ENCODE measurements around the gene PRPF4. TPM values are rescaled to one million over a fixed set of nuclear protein-coding genes. Genes with fewer than 3 reads are reported as not detected.

PRPF4 gene
- total RNA-seq, 1 donor from 2014 or later: 13.2 TPM

DNA sequence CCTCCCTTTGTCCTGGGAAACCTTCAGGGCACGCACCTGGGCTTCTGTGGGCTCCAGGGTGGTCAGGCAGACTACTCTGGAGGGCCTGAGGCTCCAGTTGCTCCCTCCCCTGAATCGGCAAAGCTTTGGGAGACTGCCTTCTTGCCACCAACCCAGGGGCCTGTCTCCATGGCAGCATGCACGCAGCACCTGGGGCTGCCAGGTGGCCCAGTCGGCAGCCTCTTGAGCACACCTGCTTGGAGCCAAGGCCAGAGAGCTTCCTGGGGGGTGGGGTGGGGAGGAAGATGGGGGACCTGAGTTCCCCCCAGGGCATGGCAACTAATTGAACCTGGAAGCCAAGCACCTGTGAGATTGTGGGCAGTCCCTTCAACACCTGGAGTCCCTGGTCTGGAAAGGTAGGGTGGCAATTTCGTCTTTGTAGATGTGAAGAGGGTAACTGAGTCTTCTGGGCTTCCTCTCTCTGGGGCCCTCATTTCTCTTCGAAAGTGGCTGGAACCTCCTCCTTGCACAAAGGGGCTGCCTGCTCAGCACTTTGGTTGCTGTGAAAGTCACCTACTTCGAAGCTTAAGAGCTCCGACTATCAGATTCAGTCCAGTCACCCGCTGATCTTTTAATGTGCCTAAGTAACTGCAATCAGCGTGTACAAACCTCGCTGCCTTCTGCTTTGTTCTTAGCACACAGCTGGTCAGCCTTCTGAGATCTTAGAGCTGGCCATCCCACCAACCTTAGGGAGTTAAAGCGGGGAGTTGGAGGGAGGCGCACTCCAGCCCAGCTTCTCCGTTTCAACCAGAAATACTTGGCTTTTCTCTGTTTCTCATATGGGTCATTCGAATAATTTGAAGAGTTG, 23.7 kb downstream of the PRPF4 start:
- no peaks in the 10 kb centered on the region for H3K27me3 ChIP-seq
- intact Hi-C loops (cut with DNase I): no loop called here

DNA sequence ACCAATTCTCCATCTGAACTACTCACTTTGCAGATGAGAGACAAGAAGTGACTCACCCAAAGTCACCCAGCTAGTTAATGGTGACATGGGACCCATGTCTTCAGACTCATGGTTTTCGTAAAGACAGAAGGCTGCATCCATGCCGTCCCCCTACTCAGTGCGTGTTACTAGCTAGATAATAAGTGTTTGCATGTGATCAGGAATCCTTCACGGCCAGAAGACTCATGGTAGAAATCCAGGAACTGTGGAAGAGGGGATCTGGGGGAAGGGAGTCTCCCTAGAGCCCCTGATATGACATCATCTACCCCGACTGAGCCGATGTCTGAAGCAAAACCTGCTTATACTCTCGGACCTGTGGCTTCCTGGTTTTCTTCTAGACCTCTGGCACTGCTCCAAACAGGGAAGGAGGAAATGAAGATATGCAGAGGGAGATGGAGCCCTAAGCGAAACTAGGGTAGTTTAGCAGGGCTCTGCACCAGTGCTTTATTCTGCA, 24.4 kb downstream of the PRPF4 start:
- intact Hi-C loops (cut with DNase I): no loop called here
- DNase-seq (no peak), ATAC-seq (peak; percentile 69)
- no peaks in the 10 kb centered on the region for H3K4me1 ChIP-seq
- H3K27me3 ChIP-seq: no peaks in the 10 kb centered on the region
- TF ChIP-seq, protein P1, sequence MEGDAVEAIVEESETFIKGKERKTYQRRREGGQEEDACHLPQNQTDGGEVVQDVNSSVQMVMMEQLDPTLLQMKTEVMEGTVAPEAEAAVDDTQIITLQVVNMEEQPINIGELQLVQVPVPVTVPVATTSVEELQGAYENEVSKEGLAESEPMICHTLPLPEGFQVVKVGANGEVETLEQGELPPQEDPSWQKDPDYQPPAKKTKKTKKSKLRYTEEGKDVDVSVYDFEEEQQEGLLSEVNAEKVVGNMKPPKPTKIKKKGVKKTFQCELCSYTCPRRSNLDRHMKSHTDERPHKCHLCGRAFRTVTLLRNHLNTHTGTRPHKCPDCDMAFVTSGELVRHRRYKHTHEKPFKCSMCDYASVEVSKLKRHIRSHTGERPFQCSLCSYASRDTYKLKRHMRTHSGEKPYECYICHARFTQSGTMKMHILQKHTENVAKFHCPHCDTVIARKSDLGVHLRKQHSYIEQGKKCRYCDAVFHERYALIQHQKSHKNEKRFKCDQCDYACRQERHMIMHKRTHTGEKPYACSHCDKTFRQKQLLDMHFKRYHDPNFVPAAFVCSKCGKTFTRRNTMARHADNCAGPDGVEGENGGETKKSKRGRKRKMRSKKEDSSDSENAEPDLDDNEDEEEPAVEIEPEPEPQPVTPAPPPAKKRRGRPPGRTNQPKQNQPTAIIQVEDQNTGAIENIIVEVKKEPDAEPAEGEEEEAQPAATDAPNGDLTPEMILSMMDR (IDR thresholded peaks at IDR 0.05): no peak
- H3K9me3 ChIP-seq: no peaks in the 10 kb centered on the region
- H3K36me3 ChIP-seq: no peaks in the 10 kb centered on the region
- no peak overlapping the region for H3K4me3 ChIP-seq
- H3K27ac ChIP-seq: no peak overlapping the region

More for the DNA sequence above, 23.7 kb downstream of the PRPF4 start:
- Histone ChIP-seq H3K27ac (no peak overlapping the region), H3K9me3 (no peaks in the 10 kb centered on the region), H3K4me3 (no peak overlapping the region), H3K4me1 (no peaks in the 10 kb centered on the region), H3K36me3 (no peaks in the 10 kb centered on the region)
- no peak for ATAC-seq
- no peak for DNase-seq
- TF ChIP-seq, protein P1 (IDR thresholded peaks at IDR 0.05): no peak

GRCh38 chr9:113301548-113301947, 26.1 kb downstream of the PRPF4 start:
- H3K27ac ChIP-seq: no peak overlapping the region
- H3K27me3 ChIP-seq: no peaks in the 10 kb centered on the region
- no peak overlapping the region for H3K4me3 ChIP-seq
- H3K36me3 ChIP-seq: no peaks in the 10 kb centered on the region
- H3K4me1 ChIP-seq: no peaks in the 10 kb centered on the region
- intact Hi-C loops (cut with DNase I): no loop called here
- TF ChIP-seq, protein P1 (IDR thresholded peaks at IDR 0.05): no peak
- no peaks in the 10 kb centered on the region for H3K9me3 ChIP-seq
- DNase-seq (no peak), ATAC-seq (no peak)

- ATAC-seq (no peak), DNase-seq (no peak)
- Histone ChIP-seq H3K4me1 (no peaks in the 10 kb centered on the region), H3K9me3 (no peaks in the 10 kb centered on the region), H3K27me3 (no peaks in the 10 kb centered on the region), H3K27ac (no peak within 1 kb of the TSS), H3K36me3 (no peaks in the 10 kb centered on the region), H3K4me3 (no peak within 1 kb of the TSS)
- intact Hi-C loops (cut with DNase I): no loop called here
- TF ChIP-seq, protein P1 (IDR thresholded peaks at IDR 0.05): no peak
Observed at GRCh38 chr9:113302792-113303418, 27.4 kb downstream of the PRPF4 start, which contains the start of gene RNF183. RNF183 (minus strand) TSS chr9:113303376; CDS start chr9:113298184, 5,192 bp downstream.

DNA sequence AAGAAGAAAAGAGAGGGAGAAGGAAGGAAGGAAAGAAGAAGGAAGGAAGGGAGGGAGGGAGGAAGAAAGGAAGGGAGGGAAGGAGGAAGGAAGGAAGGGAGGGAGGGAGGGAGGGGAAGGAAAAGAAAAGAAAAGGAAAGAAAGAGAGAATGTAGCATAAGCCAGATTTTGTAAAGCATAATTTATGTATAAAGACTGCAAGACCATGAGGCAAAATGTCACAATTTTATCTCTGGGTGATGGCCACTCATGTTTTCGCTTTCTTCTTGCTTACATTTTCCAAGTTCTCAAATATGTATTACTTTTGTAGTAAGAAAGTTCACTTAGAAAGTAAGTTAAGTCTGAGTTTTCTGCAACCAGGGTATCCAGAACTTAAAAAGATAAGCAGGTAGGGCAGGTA, 31.1 kb downstream of the PRPF4 start:
- Histone ChIP-seq H3K27me3 (no peaks in the 10 kb centered on the region), H3K36me3 (no peaks in the 10 kb centered on the region), H3K27ac (no peak overlapping the region), H3K4me3 (no peak overlapping the region), H3K4me1 (no peaks in the 10 kb centered on the region), H3K9me3 (no peaks in the 10 kb centered on the region)
- intact Hi-C loops (cut with DNase I): no loop called here
- TF ChIP-seq, protein P1 (IDR thresholded peaks at IDR 0.05): no peak
- ATAC-seq (no peak), DNase-seq (no peak)

Data from upper lobe of right lung (tissue), 1 donor.